KMS-11 (cell line): Measurements from ENCODE around the gene ZNF236.

Source experiments
- H2AFZ ChIP-seq: fragments of 200-600 bp; sonication (generic); 2 replicates; pipeline ENCODE4 v1.6.1; 2016; ENCODE audit warnings: antibody characterized with exemption, mixed run types, low read depth
- H3K27ac ChIP-seq: fragments of 200-600 bp; sonication (generic); 2 replicates; pipeline ENCODE4 v1.6.1; 2016; ENCODE audit warnings: mild to moderate bottlenecking, mixed run types
- H3K27me3 ChIP-seq: fragments of 200-600 bp; sonication (generic); 2 replicates; pipeline ENCODE4 v1.6.1; 2017; ENCODE audit warnings: mild to moderate bottlenecking, low read depth, mixed run types, moderate library complexity; ENCODE audit not compliant: insufficient read depth
- H3K36me3 ChIP-seq: fragments of 200-600 bp; sonication (generic); 2 replicates; pipeline ENCODE4 v1.6.1; 2017; ENCODE audit warnings: mild to moderate bottlenecking, mixed run types; ENCODE audit not compliant: insufficient read depth
- H3K4me1 ChIP-seq: fragments of 200-600 bp; sonication (generic); 2 replicates; pipeline ENCODE4 v1.6.1; 2016; ENCODE audit warnings: mild to moderate bottlenecking, low read depth, mixed run types; ENCODE audit not compliant: poor library complexity, severe bottlenecking
- H3K4me2 ChIP-seq: fragments of 200-600 bp; sonication (generic); 2 replicates; pipeline ENCODE4 v1.7.0; 2016; ENCODE audit warnings: mild to moderate bottlenecking, mixed run types
- H3K4me3 ChIP-seq: fragments of 200-600 bp; sonication (generic); IDR thresholded peaks from 2 replicates; pipeline ENCODE4 v1.6.1; 2017; ENCODE audit warnings: low read depth, low read length, mixed read lengths; ENCODE audit not compliant: insufficient read depth
- H3K79me2 ChIP-seq: fragments of 200-600 bp; sonication (generic); 2 replicates; pipeline ENCODE4 v1.6.1; 2016; ENCODE audit warnings: low read depth, mixed run types; ENCODE audit not compliant: insufficient read depth
- H3K9ac ChIP-seq: fragments of 200-600 bp; sonication (generic); 2 replicates; pipeline ENCODE4 v1.6.1; 2016; ENCODE audit warnings: mild to moderate bottlenecking, mixed run types
- H4K20me1 ChIP-seq: fragments of 200-600 bp; sonication (generic); 2 replicates; pipeline ENCODE4 v1.6.1; 2016; ENCODE audit warnings: mild to moderate bottlenecking, mixed run types; ENCODE audit not compliant: insufficient read depth
- TF ChIP-seq, protein P1 (sequence below): fragments of 200-600 bp; sonication (generic); conservative IDR thresholded peaks from 2 replicates; pipeline ENCODE4 v1.6.1; 2017; ENCODE audit warnings: low read depth, mild to moderate bottlenecking, antibody characterized with exemption, low read length, moderate library complexity, mixed read lengths

ZNF236 gene

DNA sequence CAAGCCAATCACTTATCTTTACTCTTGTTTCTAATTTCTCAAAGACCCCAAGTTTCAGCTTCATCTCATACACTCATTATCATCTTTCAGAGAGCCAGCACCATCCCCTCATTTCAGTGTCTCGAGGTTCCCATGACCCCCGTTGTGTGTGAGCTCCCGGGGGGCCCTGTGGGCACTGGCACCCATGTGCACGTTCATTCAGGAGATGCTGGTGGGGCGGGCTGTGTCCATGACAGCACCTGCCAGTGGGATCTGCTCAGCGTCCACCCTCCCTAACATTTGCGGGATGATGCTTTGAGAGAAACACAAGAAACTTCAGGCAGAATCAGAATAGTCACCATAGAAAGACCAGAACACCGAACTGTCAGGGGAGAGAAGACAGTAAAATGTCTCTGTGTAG, 189.8 kb downstream of the ZNF236 start:
- Histone ChIP-seq H4K20me1 (no peaks in the 10 kb centered on the region), H3K27ac (no peak overlapping the region), H3K4me1 (no peaks in the 10 kb centered on the region), H3K9ac (no peak overlapping the region), H3K79me2 (no peaks in the 10 kb centered on the region), H3K4me3 (no peak overlapping the region), H3K36me3 (no peaks in the 10 kb centered on the region), H3K4me2 (no peak overlapping the region), H2AFZ (no peak overlapping the region), H3K27me3 (no peaks in the 10 kb centered on the region)
- TF ChIP-seq, protein P1, sequence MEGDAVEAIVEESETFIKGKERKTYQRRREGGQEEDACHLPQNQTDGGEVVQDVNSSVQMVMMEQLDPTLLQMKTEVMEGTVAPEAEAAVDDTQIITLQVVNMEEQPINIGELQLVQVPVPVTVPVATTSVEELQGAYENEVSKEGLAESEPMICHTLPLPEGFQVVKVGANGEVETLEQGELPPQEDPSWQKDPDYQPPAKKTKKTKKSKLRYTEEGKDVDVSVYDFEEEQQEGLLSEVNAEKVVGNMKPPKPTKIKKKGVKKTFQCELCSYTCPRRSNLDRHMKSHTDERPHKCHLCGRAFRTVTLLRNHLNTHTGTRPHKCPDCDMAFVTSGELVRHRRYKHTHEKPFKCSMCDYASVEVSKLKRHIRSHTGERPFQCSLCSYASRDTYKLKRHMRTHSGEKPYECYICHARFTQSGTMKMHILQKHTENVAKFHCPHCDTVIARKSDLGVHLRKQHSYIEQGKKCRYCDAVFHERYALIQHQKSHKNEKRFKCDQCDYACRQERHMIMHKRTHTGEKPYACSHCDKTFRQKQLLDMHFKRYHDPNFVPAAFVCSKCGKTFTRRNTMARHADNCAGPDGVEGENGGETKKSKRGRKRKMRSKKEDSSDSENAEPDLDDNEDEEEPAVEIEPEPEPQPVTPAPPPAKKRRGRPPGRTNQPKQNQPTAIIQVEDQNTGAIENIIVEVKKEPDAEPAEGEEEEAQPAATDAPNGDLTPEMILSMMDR, result no peak

DNA sequence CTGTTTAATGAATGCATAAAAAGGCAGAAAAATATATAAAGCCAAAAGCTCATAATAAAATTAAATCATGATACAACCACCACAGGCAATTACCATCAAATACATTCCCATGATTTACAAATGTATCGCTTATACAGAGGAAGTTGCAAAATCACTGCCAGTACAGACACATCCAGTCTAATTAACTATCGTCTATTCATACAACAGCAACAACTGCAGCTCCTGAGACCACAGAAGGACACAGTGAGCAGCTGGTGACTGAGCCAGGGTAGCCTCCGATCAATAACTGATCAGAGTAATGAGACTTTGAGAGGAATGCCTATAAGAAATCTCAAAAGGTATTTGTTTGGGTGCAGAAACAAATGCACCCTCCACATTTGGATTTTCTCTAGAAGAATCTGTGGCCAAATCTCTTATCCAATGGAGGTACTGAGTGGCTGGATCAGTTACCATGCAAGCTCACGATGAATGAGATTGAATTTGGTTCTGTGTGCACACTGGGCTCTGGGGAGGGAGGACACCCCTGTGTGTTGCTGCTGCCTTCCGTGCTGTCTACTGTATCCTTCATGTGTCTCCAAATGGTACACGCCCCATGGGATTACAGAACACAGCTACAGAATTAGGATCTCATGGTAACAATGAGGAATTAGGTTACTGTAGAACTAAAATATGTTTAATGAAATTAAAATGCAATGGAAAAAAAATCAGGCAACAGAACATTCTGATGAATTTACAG, 190.6 kb downstream of the ZNF236 start:
- Histone ChIP-seq H4K20me1 (no peaks in the 10 kb centered on the region), H3K27ac (no peak overlapping the region), H3K27me3 (no peaks in the 10 kb centered on the region), H3K9ac (no peak overlapping the region), H3K4me1 (no peaks in the 10 kb centered on the region), H3K36me3 (no peaks in the 10 kb centered on the region), H3K4me2 (no peak overlapping the region), H3K79me2 (no peaks in the 10 kb centered on the region), H3K4me3 (no peak overlapping the region), H2AFZ (no peak overlapping the region)
- TF ChIP-seq, protein P1, result no peak

DNA sequence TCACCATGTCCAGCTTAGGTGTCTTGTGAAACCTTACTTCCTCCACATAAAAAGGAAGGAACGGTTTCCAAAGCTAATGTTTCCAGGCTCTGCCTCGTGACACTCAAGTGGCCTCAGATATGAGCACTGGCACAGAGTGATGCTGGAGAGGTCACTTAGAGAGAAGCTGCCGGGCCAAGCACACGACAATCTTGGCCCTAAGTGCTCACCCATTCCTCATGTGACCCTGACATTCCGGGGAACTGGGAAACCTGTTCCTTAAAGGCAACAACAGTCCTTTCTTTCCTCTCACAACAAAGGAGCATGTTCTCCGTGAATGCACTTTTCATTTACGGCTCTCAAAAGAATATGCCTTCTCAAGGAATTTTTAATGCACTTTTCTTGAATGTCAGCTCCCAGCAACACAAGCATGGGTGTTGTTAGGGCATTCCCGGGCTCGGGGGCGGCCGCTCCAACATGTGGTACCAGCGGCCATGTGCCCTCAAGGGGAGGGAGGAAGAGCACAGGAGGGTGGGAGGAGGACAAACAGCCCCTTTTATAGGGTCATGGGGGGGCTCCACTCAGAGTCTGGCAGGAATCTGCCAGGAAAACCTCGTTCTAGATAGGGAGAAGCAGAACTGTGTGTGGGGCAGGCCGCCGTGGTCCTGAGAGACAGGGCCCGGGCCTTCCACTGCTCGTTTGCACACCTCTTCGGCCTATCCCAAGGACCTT, 191.6 kb downstream of the ZNF236 start:
- Histone ChIP-seq H3K79me2 (no peaks in the 10 kb centered on the region), H3K27ac (no peak overlapping the region), H4K20me1 (no peaks in the 10 kb centered on the region), H3K36me3 (no peaks in the 10 kb centered on the region), H3K9ac (no peak overlapping the region), H2AFZ (no peak overlapping the region), H3K4me1 (no peaks in the 10 kb centered on the region), H3K27me3 (no peaks in the 10 kb centered on the region), H3K4me2 (no peak overlapping the region), H3K4me3 (no peak overlapping the region)
- TF ChIP-seq, protein P1, result no peak

DNA sequence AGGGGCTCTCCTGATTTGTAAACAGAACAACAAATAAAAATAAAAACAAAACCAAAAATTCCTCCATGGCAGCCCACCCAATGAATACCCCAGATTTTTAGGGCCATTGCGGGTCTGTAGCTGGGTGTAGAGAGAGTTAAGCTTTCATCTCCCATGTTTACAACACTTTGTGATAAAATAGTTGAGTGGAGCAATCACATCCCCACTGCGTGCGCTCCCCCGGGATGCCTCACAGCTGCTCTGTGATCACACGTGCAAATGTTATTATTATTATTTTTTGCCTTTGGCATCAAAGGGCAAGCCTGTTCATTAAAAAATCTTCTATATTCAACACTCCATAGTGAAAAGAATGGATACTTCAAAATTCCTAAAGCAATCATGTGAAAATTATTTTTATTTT, 192.2 kb downstream of the ZNF236 start:
- no peak overlapping the region for H3K27ac ChIP-seq
- no peaks in the 10 kb centered on the region for H3K79me2 ChIP-seq
- H3K4me3 ChIP-seq, result no peak overlapping the region
- no peak overlapping the region for H3K9ac ChIP-seq
- TF ChIP-seq, protein P1, result no peak
- no peaks in the 10 kb centered on the region for H4K20me1 ChIP-seq
- no peak overlapping the region for H3K4me2 ChIP-seq
- no peaks in the 10 kb centered on the region for H3K27me3 ChIP-seq
- H3K4me1 ChIP-seq, result no peaks in the 10 kb centered on the region
- H2AFZ ChIP-seq, result no peak overlapping the region
- H3K36me3 ChIP-seq, result no peaks in the 10 kb centered on the region
